Measurements from ENCODE around the gene CAMK4. TPM values are rescaled to one million over a fixed set of nuclear protein-coding genes. Genes with fewer than 3 reads are reported as not detected.

Gene CAMK4
- polyA plus RNA-seq, 1 donor (not counting 4 experiments of a cell fraction or from before 2014, with no cell fraction given), result 0.45 TPM

- TF ChIP-seq EZH2 (IDR thresholded peaks at IDR 0.05; ENCODE audit: low read length), result no peak
- no peak for TF ChIP-seq CTCF (optimal IDR thresholded peaks at IDR 0.05 in 1 of 3, IDR thresholded peaks at IDR 0.05 in 1 of 3, conservative IDR thresholded peaks at IDR 0.05 in 1 of 3; ENCODE audit: extremely low read depth in 1 of 3, insufficient read depth in 2 of 3, low read length in 3 of 3)
- no peaks in the 10 kb centered on the region for H4K20me1 ChIP-seq (ENCODE audit: control insufficient read depth, extremely low read depth, insufficient read depth, low read length)
Measured at GRCh38 chr5:111231119-111231518, 6.9 kb downstream of the CAMK4 start.

GRCh38 chr5:111232311-111233051, 8.3 kb downstream of the CAMK4 start:
- no peaks in the 10 kb centered on the region for H4K20me1 ChIP-seq (ENCODE audit: control insufficient read depth, extremely low read depth, insufficient read depth, low read length)
- no peaks in the 10 kb centered on the region for H3K36me3 ChIP-seq (ENCODE audit: control insufficient read depth in 2 of 2, extremely low read depth in 1 of 2, insufficient read depth in 2 of 2, low read length in 2 of 2)
- FAIRE-seq (no peak), DNase-seq (ENCODE audit: low read depth, low spot score) (no peak)
- no peaks in the 10 kb centered on the region for H3K9me3 ChIP-seq (ENCODE audit: control insufficient read depth, low read depth, low read length)
- H3K79me2 ChIP-seq (ENCODE audit: control insufficient read depth, insufficient read depth, low read length), result no peaks in the 10 kb centered on the region
- H3K4me2 ChIP-seq (ENCODE audit: control insufficient read depth, extremely low read depth, insufficient read depth, low read depth, low read length), result no peak overlapping the region
- H3K9me1 ChIP-seq (ENCODE audit: control insufficient read depth, extremely low read depth, insufficient read depth, low read length), result no peaks in the 10 kb centered on the region
- H3K9ac ChIP-seq (ENCODE audit: control insufficient read depth, extremely low read depth, insufficient read depth, low read length), result no peak overlapping the region
- H3K27ac ChIP-seq (ENCODE audit: control insufficient read depth, insufficient read depth, low read length), result no peak overlapping the region
- H3K4me1 ChIP-seq (ENCODE audit: control insufficient read depth, extremely low read depth, insufficient read depth, low read length), result peaks cover 11% of the 10 kb centered on the region
- TF ChIP-seq CTCF (optimal IDR thresholded peaks at IDR 0.05 in 1 of 3, IDR thresholded peaks at IDR 0.05 in 1 of 3, conservative IDR thresholded peaks at IDR 0.05 in 1 of 3; ENCODE audit: extremely low read depth in 1 of 3, insufficient read depth in 2 of 3, low read length in 3 of 3), result no peak
- dilution Hi-C loops (cut with MboI; ENCODE audit: extremely low pct_ligation_motif_present, low sequenced_read_pairs), result no loop called here
- no peaks in the 10 kb centered on the region for H3K27me3 ChIP-seq (ENCODE audit: control insufficient read depth, extremely low read depth, insufficient read depth, low read length)
- no peak overlapping the region for H3K4me3 ChIP-seq (ENCODE audit: control insufficient read depth in 2 of 3, extremely low read depth in 1 of 3, insufficient read depth in 2 of 3, low read depth in 1 of 3, low read length in 3 of 3)
- H2AFZ ChIP-seq (ENCODE audit: control insufficient read depth, low read length), result no peak overlapping the region

More at GRCh38 chr5:111231119-111231518, 6.9 kb downstream of the CAMK4 start:
- Histone ChIP-seq H3K36me3 (ENCODE audit: control insufficient read depth in 2 of 2, extremely low read depth in 1 of 2, insufficient read depth in 2 of 2, low read length in 2 of 2) (no peaks in the 10 kb centered on the region), H3K27ac (ENCODE audit: control insufficient read depth, insufficient read depth, low read length) (no peak overlapping the region), H3K4me1 (ENCODE audit: control insufficient read depth, extremely low read depth, insufficient read depth, low read length) (peaks cover 10% of the 10 kb centered on the region), H3K4me2 (ENCODE audit: control insufficient read depth, extremely low read depth, insufficient read depth, low read depth, low read length) (no peak overlapping the region), H3K27me3 (ENCODE audit: control insufficient read depth, extremely low read depth, insufficient read depth, low read length) (no peaks in the 10 kb centered on the region), H2AFZ (ENCODE audit: control insufficient read depth, low read length) (no peak overlapping the region), H3K4me3 (ENCODE audit: control insufficient read depth in 2 of 3, extremely low read depth in 1 of 3, insufficient read depth in 2 of 3, low read depth in 1 of 3, low read length in 3 of 3) (no peak overlapping the region), H3K9ac (ENCODE audit: control insufficient read depth, extremely low read depth, insufficient read depth, low read length) (no peak overlapping the region), H3K9me3 (ENCODE audit: control insufficient read depth, low read depth, low read length) (no peaks in the 10 kb centered on the region), H3K79me2 (ENCODE audit: control insufficient read depth, insufficient read depth, low read length) (no peaks in the 10 kb centered on the region), H3K9me1 (ENCODE audit: control insufficient read depth, extremely low read depth, insufficient read depth, low read length) (no peaks in the 10 kb centered on the region)
- dilution Hi-C loops (cut with MboI; ENCODE audit: extremely low pct_ligation_motif_present, low sequenced_read_pairs), result no loop called here
- no peak for DNase-seq (ENCODE audit: low read depth, low spot score)
- no peak for FAIRE-seq

Measured in keratinocyte (primary cell).